Adipocyte (in vitro differentiated cells): ENCODE measurements around the gene RAB7A.

Source experiments
- DNase-seq: peaks from one replicate; pipeline ENCODE4 v3.0.0-alpha.2; 2015; ENCODE audit warnings: low read depth
- H3K27me3 ChIP-seq: replicated peaks from 2 replicates; pipeline ENCODE4 v1.7.0; 2013; ENCODE audit warnings: mild to moderate bottlenecking, low read length, moderate library complexity; ENCODE audit not compliant: control insufficient read depth, insufficient read depth
- H3K36me3 ChIP-seq: 2 replicates; pipeline ENCODE4 v1.7.0; 2013; ENCODE audit warnings: low read length, mild to moderate bottlenecking, moderate library complexity; ENCODE audit not compliant: control insufficient read depth, insufficient read depth, severe bottlenecking
- H3K4me1 ChIP-seq: 2 replicates; pipeline ENCODE4 v1.7.0; 2013; ENCODE audit warnings: mild to moderate bottlenecking, low read length, moderate library complexity; ENCODE audit not compliant: control insufficient read depth, insufficient read depth
- H3K4me3 ChIP-seq: 2 replicates; pipeline ENCODE4 v1.7.0; 2013; ENCODE audit warnings: mild to moderate bottlenecking, low read length, moderate library complexity
- H3K9ac ChIP-seq: 2 replicates; pipeline ENCODE4 v1.7.0; 2013; ENCODE audit warnings: mild to moderate bottlenecking, low read length, moderate library complexity
- H3K9me3 ChIP-seq: 2 replicates; pipeline ENCODE4 v1.7.0; 2013; ENCODE audit warnings: mild to moderate bottlenecking, low read length, moderate library complexity; ENCODE audit not compliant: control insufficient read depth

The RAB7A gene

DNA sequence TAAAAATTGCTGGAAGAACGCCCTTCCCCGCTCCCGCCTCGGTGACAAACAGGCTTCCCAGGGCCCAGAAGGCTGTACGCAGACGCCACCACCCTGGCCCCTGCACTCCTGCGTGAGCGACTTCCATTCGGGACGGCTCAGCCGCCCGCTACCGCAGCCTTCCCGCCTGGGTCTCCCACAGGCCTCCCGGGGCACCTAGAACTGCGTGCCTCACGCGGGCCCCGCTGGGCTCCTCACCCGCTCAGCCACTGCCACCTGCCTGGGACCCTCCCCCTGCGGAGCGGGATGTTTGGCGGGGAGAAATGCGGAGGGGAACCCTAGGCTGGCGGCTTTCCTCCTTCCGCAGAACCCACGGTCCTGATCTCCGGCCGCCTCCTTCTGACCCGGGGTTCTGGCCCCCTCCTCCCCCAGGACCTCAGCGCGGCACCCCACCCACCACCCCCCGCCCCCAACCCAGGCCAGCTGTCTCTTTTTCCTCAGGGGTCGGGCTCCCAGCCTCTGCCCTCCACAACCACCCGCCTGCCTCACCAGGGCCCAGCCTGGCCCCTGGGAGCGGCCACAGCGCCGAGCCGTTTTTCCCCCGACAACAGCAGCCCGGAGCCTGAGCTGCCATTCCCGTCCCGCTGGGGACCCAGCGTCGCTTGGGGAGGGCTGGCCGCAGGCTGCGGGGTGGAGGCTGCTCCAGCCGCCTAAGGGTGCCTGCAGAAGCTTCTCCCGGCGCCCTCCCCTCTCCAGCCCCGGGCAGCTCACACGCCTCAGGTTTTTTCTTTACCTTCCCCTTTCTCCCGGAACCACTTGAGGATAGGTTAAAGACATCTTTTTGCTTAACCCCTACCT is 27.6 kb upstream of the RAB7A start:
- Histone ChIP-seq H3K9ac (peak overlapping the region; percentile 70), H3K36me3 (no peaks in the 10 kb centered on the region), H3K4me1 (no peaks in the 10 kb centered on the region), H3K9me3 (no peaks in the 10 kb centered on the region), H3K27me3 (peaks cover 2% of the 10 kb centered on the region), H3K4me3 (peak overlapping the region; percentile 83)
- peak; percentile 60 for DNase-seq

DNA sequence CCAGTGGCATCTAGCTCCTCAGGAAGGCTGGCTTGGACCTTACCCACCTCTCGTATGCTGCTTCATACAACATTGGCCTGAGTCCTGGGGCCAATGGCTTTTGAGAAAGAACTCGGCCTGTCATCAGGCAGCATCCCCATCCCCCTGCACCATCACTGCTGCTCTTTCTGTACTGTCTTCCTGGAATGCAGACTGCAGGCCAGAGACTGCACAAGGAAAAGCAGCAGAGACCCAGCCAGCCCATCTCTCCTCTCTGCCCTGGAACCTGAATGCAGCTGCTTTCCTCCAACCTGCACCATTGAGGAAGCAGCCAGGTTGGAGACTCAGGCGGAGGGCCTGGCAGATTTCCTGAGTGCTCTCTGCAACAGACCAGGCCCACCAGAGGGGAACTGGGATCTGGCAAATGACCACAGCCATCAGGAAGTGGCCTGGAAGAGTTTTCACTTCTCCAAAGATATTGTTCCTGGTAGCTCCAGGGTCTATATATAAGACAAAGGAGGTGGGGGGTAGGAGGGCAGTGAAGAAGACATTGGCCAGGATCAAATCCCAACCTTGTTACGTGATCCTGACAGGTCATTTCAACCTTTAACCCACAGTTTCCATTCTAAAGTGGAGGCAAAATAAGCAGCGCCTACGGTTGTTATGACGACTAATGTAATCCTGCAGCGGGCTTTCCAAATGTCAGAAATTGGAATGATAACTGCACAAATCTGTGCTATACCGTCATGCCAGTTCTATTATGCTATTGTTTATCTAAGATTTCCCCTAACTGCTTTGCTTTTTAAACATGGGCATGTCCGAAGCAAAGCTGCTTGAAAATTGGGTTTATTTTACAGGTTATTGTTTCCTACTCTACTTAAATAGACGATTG is 24.4 kb upstream of the RAB7A start:
- Histone ChIP-seq H3K4me1 (no peaks in the 10 kb centered on the region), H3K9me3 (no peaks in the 10 kb centered on the region), H3K9ac (no peak overlapping the region), H3K4me3 (no peak overlapping the region), H3K27me3 (no peaks in the 10 kb centered on the region), H3K36me3 (no peaks in the 10 kb centered on the region)
- peak; percentile 27 for DNase-seq

- Histone ChIP-seq H3K27me3 (no peaks in the 10 kb centered on the region), H3K9ac (no peak overlapping the region), H3K4me3 (no peak overlapping the region), H3K9me3 (no peaks in the 10 kb centered on the region), H3K4me1 (no peaks in the 10 kb centered on the region), H3K36me3 (no peaks in the 10 kb centered on the region)
- DNase-seq: no peak
These were observed 23.6 kb upstream of the RAB7A start for GRCh38 chr3:128702391-128702790.

- H3K4me3 ChIP-seq: no peak overlapping the region
- no peaks in the 10 kb centered on the region for H3K4me1 ChIP-seq
- H3K36me3 ChIP-seq: no peaks in the 10 kb centered on the region
- no peak for DNase-seq
- no peaks in the 10 kb centered on the region for H3K9me3 ChIP-seq
- no peak overlapping the region for H3K9ac ChIP-seq
- H3K27me3 ChIP-seq: no peaks in the 10 kb centered on the region
These were observed 22.4 kb upstream of the RAB7A start for GRCh38 chr3:128703561-128703960.

DNA sequence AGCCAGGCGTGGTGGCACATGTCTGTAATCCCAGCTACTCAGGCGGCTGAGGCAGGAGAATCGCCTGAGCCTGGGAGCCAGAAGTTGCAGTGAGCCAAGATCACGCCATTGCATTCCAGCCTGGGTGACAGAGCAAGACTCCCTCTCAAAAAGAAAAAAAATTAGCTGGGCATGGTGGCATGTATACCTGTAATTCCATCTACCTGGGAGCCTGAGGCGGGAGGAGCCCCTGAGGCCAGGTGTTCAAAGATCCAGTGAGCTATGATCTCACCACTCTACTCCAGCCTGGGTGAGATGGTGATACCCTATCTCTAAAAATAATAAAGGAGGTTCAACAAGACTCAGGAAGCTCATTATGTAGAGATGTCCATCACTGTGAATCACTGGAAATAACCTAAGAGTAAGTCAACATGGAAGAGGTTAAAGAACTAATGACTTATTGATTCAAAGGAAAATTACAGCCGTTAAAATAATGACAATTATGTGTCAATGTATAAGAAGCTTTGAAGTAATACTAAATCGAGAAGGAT is 19.8 kb upstream of the RAB7A start:
- no peak for DNase-seq
- Histone ChIP-seq H3K4me3 (no peak overlapping the region), H3K27me3 (peaks cover 5% of the 10 kb centered on the region), H3K9me3 (no peaks in the 10 kb centered on the region), H3K36me3 (no peaks in the 10 kb centered on the region), H3K9ac (no peak overlapping the region), H3K4me1 (no peaks in the 10 kb centered on the region)

GRCh38 chr3:128707928-128708494 is 18.0 kb upstream of the RAB7A start:
- H3K9ac ChIP-seq: no peak overlapping the region
- H3K36me3 ChIP-seq: no peaks in the 10 kb centered on the region
- no peak overlapping the region for H3K4me3 ChIP-seq
- H3K4me1 ChIP-seq: no peaks in the 10 kb centered on the region
- H3K27me3 ChIP-seq: peaks cover 11% of the 10 kb centered on the region
- no peaks in the 10 kb centered on the region for H3K9me3 ChIP-seq
- DNase-seq: no peak

GRCh38 chr3:128709038-128709437 is 16.9 kb upstream of the RAB7A start:
- no peak overlapping the region for H3K4me3 ChIP-seq
- H3K9me3 ChIP-seq: no peaks in the 10 kb centered on the region
- H3K27me3 ChIP-seq: peaks cover 15% of the 10 kb centered on the region
- no peaks in the 10 kb centered on the region for H3K36me3 ChIP-seq
- no peaks in the 10 kb centered on the region for H3K4me1 ChIP-seq
- DNase-seq: no peak
- no peak overlapping the region for H3K9ac ChIP-seq

DNA sequence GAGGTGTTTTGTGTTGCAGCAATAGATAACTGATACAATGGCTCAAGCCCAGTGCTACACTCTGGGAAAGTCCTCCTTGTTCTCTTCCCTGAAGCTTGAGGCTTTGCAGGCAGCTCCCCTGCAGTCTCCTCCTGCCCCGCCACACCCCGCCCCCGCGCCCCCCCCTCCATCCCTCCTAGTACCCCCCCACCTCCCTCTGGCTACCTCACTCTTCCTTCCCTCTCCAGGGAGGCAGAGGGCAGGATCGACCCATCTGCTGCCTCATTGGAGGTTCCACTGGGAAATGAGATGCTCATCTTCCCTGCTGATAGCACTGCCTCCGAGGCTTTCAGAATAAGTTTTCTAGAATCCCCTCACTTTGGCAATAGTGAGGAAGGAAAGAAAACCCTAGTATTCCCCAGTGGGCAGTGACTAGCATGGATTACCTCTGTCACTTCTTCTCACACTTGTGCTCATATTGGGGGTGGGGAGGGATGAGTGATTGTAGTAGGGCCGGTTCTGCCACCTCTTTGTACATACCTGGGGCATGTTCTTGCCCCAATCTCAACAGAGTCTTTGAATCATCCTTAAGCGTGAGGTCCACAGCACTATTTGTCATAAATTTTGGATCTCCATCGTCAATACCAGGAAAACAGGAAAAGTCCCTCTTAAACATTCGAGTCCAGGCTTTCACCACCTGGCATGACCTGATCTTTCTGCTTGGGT is 16.3 kb upstream of the RAB7A start:
- Histone ChIP-seq H3K9me3 (no peaks in the 10 kb centered on the region), H3K4me1 (no peaks in the 10 kb centered on the region), H3K27me3 (peaks cover 15% of the 10 kb centered on the region), H3K9ac (no peak overlapping the region), H3K4me3 (no peak overlapping the region), H3K36me3 (no peaks in the 10 kb centered on the region)
- DNase-seq: no peak

DNA sequence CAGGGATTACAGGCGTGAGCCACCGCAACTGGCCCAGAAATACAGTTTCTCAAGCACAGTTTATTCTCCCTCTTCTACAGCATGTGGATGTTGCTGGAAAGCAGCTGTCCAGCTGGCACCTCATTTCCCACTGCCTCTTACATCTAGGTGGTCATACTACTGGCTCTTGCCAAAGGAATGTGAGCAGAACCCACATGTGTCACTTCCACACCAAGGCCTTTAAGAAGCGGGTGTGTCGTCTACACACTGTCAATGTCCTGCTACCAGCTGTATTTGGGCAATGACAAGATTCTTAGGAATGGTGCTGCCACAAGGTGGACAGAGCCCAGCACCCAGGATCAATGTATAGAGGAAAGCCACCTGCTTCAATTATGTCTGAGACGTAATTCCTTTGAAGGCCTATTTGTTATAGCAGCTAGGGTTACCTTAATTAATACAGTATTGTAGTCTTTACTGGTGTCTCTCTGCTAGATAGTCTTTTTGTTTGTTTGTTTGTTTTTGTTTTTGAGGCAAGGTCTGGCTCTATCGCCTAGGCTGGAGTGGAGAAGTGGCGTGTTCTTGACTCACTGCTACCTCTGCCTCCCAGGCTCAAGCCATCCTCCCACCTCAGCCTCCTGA is 15.1 kb upstream of the RAB7A start:
- Histone ChIP-seq H3K27me3 (peaks cover 20% of the 10 kb centered on the region), H3K9ac (no peak overlapping the region), H3K9me3 (no peaks in the 10 kb centered on the region), H3K36me3 (no peaks in the 10 kb centered on the region), H3K4me1 (no peaks in the 10 kb centered on the region), H3K4me3 (no peak overlapping the region)
- DNase-seq: no peak

DNA sequence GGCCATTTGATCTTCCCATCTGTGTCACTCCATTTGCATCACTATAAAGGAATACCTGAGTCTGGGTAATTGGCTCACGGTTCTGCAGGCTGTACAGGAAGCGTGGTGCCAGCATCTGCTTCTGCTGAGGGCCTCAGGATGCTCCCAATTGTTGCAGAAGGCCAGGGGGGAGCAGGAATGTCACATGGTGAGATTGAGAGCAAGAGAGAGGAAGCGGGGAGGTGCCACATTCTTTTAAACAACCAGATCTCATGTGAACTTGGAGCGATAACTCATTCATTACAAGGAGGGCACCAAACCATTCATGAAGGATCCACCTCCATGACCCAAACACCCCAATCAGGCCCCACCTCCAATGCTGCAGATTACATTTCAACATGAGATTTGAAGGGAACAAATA is 13.1 kb upstream of the RAB7A start:
- Histone ChIP-seq H3K4me1 (no peaks in the 10 kb centered on the region), H3K9me3 (no peaks in the 10 kb centered on the region), H3K4me3 (no peak overlapping the region), H3K9ac (no peak overlapping the region), H3K36me3 (no peaks in the 10 kb centered on the region), H3K27me3 (peaks cover 20% of the 10 kb centered on the region)
- no peak for DNase-seq
